Smooth muscle cell of the brain vasculature (primary cell): ENCODE measurements around the gene FBN1.

Source experiments
- DNase-seq: peaks from one replicate; pipeline ENCODE4 v3.0.0-alpha.2; 2012; ENCODE audit warnings: low read depth, low spot score

The FBN1 gene

GRCh38 chr15:48645558-48646330 lies at the start of gene FBN1:
FBN1 (minus strand) TSS chr15:48645709; CDS start chr15:48644769, 940 bp downstream.
- DNase-seq = peak; percentile 79

- DNase-seq = no peak
Observed at GRCh38 chr15:48693484-48693883, 48.0 kb upstream of the FBN1 start.

GRCh38 chr15:48688493-48688892 lies 43.0 kb upstream of the FBN1 start:
- no peak for DNase-seq

- DNase-seq = no peak
Observed at GRCh38 chr15:48683991-48684765, 38.7 kb upstream of the FBN1 start.

- DNase-seq = no peak
Observed at GRCh38 chr15:48682942-48683651, 37.6 kb upstream of the FBN1 start.

- no peak for DNase-seq
Observed at GRCh38 chr15:48681353-48681752, 35.8 kb upstream of the FBN1 start.

GRCh38 chr15:48680841-48681240 lies 35.3 kb upstream of the FBN1 start:
- DNase-seq = no peak

- no peak for DNase-seq
Observed at GRCh38 chr15:48679952-48680351, 34.4 kb upstream of the FBN1 start.

- no peak for DNase-seq
Observed at GRCh38 chr15:48678851-48679250, 33.3 kb upstream of the FBN1 start.

- no peak for DNase-seq
Observed at GRCh38 chr15:48677821-48678220, 32.3 kb upstream of the FBN1 start.

- DNase-seq = no peak
Observed at GRCh38 chr15:48675436-48675835, 29.9 kb upstream of the FBN1 start.

GRCh38 chr15:48674876-48675275 lies 29.4 kb upstream of the FBN1 start:
- DNase-seq = no peak

GRCh38 chr15:48672206-48672605 lies 26.7 kb upstream of the FBN1 start:
- DNase-seq = no peak

GRCh38 chr15:48671103-48672022 lies 25.9 kb upstream of the FBN1 start:
- DNase-seq = no peak

- DNase-seq = no peak
Observed at GRCh38 chr15:48667701-48668100, 22.2 kb upstream of the FBN1 start.

- DNase-seq = no peak
Observed at GRCh38 chr15:48664436-48664835, 18.9 kb upstream of the FBN1 start.

- DNase-seq = no peak
Observed at GRCh38 chr15:48657950-48658591, 12.6 kb upstream of the FBN1 start.

GRCh38 chr15:48654801-48655200 lies 9.3 kb upstream of the FBN1 start:
- no peak for DNase-seq

GRCh38 chr15:48653913-48654670 lies 8.6 kb upstream of the FBN1 start:
- no peak for DNase-seq

GRCh38 chr15:48653216-48653615 lies 7.7 kb upstream of the FBN1 start:
- no peak for DNase-seq
